ENCODE data around the gene PCK1.

PCK1 gene

GRCh38 chr20:57591289-57592229 is 30.6 kb downstream of the PCK1 start:
- no peak for DNase-seq (ENCODE audit: low spot score)
- no peak for TF ChIP-seq CTCF (IDR thresholded peaks at IDR 0.05; ENCODE audit: borderline replicate concordance, control extremely low read depth, extremely low read depth, insufficient read depth, missing control alignments)
- in situ Hi-C loops (cut with MboI; ENCODE audit: low sequenced_read_pairs, unreplicated experiment) = loop anchor here (10.0 kb wide), 2 partner anchors 77 to 207 kb away; no protein-coding TSS in a partner anchor

- TF ChIP-seq CTCF (IDR thresholded peaks at IDR 0.05; ENCODE audit: borderline replicate concordance, control extremely low read depth, extremely low read depth, insufficient read depth, missing control alignments) = no peak
- DNase-seq (ENCODE audit: low spot score) = no peak
- in situ Hi-C loops (cut with MboI; ENCODE audit: low sequenced_read_pairs, unreplicated experiment) = loop anchor here (10.0 kb wide), 2 partner anchors 78 to 208 kb away; no protein-coding TSS in a partner anchor
These were observed 31.6 kb downstream of the PCK1 start for GRCh38 chr20:57592263-57593092.

- no peak for DNase-seq (ENCODE audit: low spot score)
- in situ Hi-C loops (cut with MboI; ENCODE audit: low sequenced_read_pairs, unreplicated experiment) = loop anchor here (10.0 kb wide), 2 partner anchors 79 to 209 kb away; no protein-coding TSS in a partner anchor
- TF ChIP-seq CTCF (IDR thresholded peaks at IDR 0.05; ENCODE audit: borderline replicate concordance, control extremely low read depth, extremely low read depth, insufficient read depth, missing control alignments) = no peak
These were observed 32.4 kb downstream of the PCK1 start for GRCh38 chr20:57593134-57593886.

- DNase-seq (ENCODE audit: low spot score) = peak; percentile 84
- in situ Hi-C loops (cut with MboI; ENCODE audit: low sequenced_read_pairs, unreplicated experiment) = loop anchor here (10.0 kb wide), 2 partner anchors 80 to 210 kb away; no protein-coding TSS in a partner anchor
- peak; percentile 72 for TF ChIP-seq CTCF (IDR thresholded peaks at IDR 0.05; ENCODE audit: borderline replicate concordance, control extremely low read depth, extremely low read depth, insufficient read depth, missing control alignments)
These were observed 33.4 kb downstream of the PCK1 start for GRCh38 chr20:57594092-57594951.

- in situ Hi-C loops (cut with MboI; ENCODE audit: low sequenced_read_pairs, unreplicated experiment) = loop anchor here (10.0 kb wide), 2 partner anchors 81 to 211 kb away; no protein-coding TSS in a partner anchor
These were observed 34.4 kb downstream of the PCK1 start for GRCh38 chr20:57595041-57596030.

More at GRCh38 chr20:57595041-57596030, 34.4 kb downstream of the PCK1 start:
- TF ChIP-seq CTCF (IDR thresholded peaks at IDR 0.05; ENCODE audit: borderline replicate concordance, control extremely low read depth, extremely low read depth, insufficient read depth, missing control alignments) = no peak
- DNase-seq (ENCODE audit: low spot score) = no peak
